Thyroid gland (tissue), 4 donors: ENCODE results near the gene SEMA5A.

Experiments used
- POLR2A ChIP-seq, 2 donors: fragments of 450-650 bp; IDR thresholded peaks; one replicate each; pipeline ENCODE4 v1.6.1; 2017; ENCODE audit warnings: antibody characterized with exemption in 2 of 2, mild to moderate bottlenecking in 2 of 2, moderate library complexity in 1 of 2
- TF ChIP-seq, protein P1 (sequence below), 6 experiments: fragments of 200-600 bp in 3 of 6; fragments of 450-650 bp in 3 of 6; sonication (generic) in 3 of 6; IDR thresholded peaks; one replicate each; pipeline ENCODE4 v1.5.1; 2016 to 2019; ENCODE audit warnings: antibody characterized with exemption in 6 of 6, mild to moderate bottlenecking in 2 of 6, inconsistent platforms in 1 of 6, moderate library complexity in 1 of 6

DNA sequence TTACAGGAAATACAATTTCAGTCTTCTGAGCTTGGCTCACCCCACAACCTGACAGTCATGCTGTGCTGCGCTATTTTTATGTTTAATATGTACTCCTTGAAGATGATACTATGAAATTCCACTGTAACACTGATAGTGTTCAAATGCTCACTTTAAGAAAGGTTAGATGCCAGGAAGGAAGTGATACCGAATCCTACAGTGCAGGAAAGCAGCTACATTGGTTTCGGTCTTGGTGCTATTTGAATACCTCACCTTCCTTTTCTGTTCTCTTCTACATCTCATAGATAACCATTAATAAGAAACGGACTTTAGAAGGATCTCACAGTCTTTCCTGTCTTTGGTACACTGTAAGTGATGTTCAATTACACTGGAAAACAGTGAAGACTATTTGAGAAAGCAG, 117.6 kb downstream of the SEMA5A start:
- TF ChIP-seq POLR2A (IDR thresholded peaks at IDR 0.05) = no peak
- TF ChIP-seq, protein P1, sequence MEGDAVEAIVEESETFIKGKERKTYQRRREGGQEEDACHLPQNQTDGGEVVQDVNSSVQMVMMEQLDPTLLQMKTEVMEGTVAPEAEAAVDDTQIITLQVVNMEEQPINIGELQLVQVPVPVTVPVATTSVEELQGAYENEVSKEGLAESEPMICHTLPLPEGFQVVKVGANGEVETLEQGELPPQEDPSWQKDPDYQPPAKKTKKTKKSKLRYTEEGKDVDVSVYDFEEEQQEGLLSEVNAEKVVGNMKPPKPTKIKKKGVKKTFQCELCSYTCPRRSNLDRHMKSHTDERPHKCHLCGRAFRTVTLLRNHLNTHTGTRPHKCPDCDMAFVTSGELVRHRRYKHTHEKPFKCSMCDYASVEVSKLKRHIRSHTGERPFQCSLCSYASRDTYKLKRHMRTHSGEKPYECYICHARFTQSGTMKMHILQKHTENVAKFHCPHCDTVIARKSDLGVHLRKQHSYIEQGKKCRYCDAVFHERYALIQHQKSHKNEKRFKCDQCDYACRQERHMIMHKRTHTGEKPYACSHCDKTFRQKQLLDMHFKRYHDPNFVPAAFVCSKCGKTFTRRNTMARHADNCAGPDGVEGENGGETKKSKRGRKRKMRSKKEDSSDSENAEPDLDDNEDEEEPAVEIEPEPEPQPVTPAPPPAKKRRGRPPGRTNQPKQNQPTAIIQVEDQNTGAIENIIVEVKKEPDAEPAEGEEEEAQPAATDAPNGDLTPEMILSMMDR (IDR thresholded peaks at IDR 0.05) = no peak
